Type B pancreatic cell (in vitro differentiated cells): ENCODE measurements around the gene DLL4. TPM values are rescaled to one million over a fixed set of nuclear protein-coding genes. Genes with fewer than 3 reads are reported as not detected.
A peak's percentile ranks its signal among the peaks of the same experiment; 100 is the strongest.

Experiments
- DNase-seq: peaks from one replicate; pipeline ENCODE4 v3.0.0; 2021; ENCODE audit warnings: mixed read lengths; ENCODE audit not compliant: unreplicated experiment; ENCODE audit errors: extremely low spot score
- H3K27ac Mint-ChIP-seq: 2 replicates; pipeline ENCODE4 v1.8.0; 2021; ENCODE audit warnings: mild to moderate bottlenecking, mixed read lengths
- H3K27me3 Mint-ChIP-seq: 2 replicates; pipeline ENCODE4 v1.8.0; 2021; ENCODE audit warnings: mixed read lengths
- H3K36me3 Mint-ChIP-seq: 2 replicates; pipeline ENCODE4 v1.8.0; 2021; ENCODE audit warnings: mixed read lengths
- H3K4me1 Mint-ChIP-seq: one replicate; pipeline ENCODE4 v1.8.0; 2021; ENCODE audit warnings: mixed read lengths; ENCODE audit not compliant: unreplicated experiment
- H3K4me3 Mint-ChIP-seq: 2 replicates; pipeline ENCODE4 v1.8.0; 2021; ENCODE audit warnings: mild to moderate bottlenecking, mixed read lengths
- H3K9me3 Mint-ChIP-seq: 2 replicates; pipeline ENCODE4 v1.8.0; 2021; ENCODE audit warnings: mixed read lengths
- CTCF ChIP-seq: fragments of 200-600 bp; sonication (generic); conservative IDR thresholded peaks from 2 replicates; pipeline ENCODE4 v1.5.0; 2021; ENCODE audit warnings: antibody characterized with exemption, mild to moderate bottlenecking
- total RNA-seq: library from RNA; stranded (reverse); gene quantifications from 2 replicates; pipeline ENCODE4 v1.2.1, GENCODE V29; 2021; ENCODE audit warnings: low replicate concordance

DLL4 gene
- total RNA-seq, 1 donor from 2014 or later: 2.9 TPM

GRCh38 chr15:40941528-40942336, 12.6 kb downstream of the DLL4 start:
- no peaks in the 10 kb centered on the region for H3K9me3 Mint-ChIP-seq
- H3K27ac Mint-ChIP-seq: peak overlapping the region; percentile 34
- peak overlapping the region; percentile 80 for H3K4me3 Mint-ChIP-seq
- peaks cover 16% of the 10 kb centered on the region for H3K4me1 Mint-ChIP-seq
- TF ChIP-seq CTCF: peak; percentile 79
- H3K27me3 Mint-ChIP-seq: peaks cover 3% of the 10 kb centered on the region
- no peaks in the 10 kb centered on the region for H3K36me3 Mint-ChIP-seq
- DNase-seq: no peak

- Mint-ChIP-seq H3K36me3 (no peaks in the 10 kb centered on the region), H3K4me3 (peak overlapping the region; percentile 80), H3K9me3 (no peaks in the 10 kb centered on the region), H3K4me1 (peaks cover 10% of the 10 kb centered on the region), H3K27me3 (peaks cover 3% of the 10 kb centered on the region), H3K27ac (peak overlapping the region; percentile 41)
- TF ChIP-seq CTCF: no peak
- DNase-seq: no peak
Observed at GRCh38 chr15:40942337-40942854, 13.3 kb downstream of the DLL4 start.

GRCh38 chr15:40942878-40943277, 13.7 kb downstream of the DLL4 start:
- DNase-seq: no peak
- H3K36me3 Mint-ChIP-seq: no peaks in the 10 kb centered on the region
- H3K4me3 Mint-ChIP-seq: peak overlapping the region; percentile 80
- H3K27me3 Mint-ChIP-seq: peaks cover 5% of the 10 kb centered on the region
- TF ChIP-seq CTCF: no peak
- no peaks in the 10 kb centered on the region for H3K9me3 Mint-ChIP-seq
- peaks cover 8% of the 10 kb centered on the region for H3K4me1 Mint-ChIP-seq
- H3K27ac Mint-ChIP-seq: peak overlapping the region; percentile 41

GRCh38 chr15:40943764-40944365, 14.7 kb downstream of the DLL4 start:
- TF ChIP-seq CTCF: no peak
- no peak for DNase-seq
- Mint-ChIP-seq H3K4me1 (peaks cover 5% of the 10 kb centered on the region), H3K27me3 (peaks cover 9% of the 10 kb centered on the region), H3K36me3 (no peaks in the 10 kb centered on the region), H3K27ac (no peak overlapping the region), H3K4me3 (peak overlapping the region; percentile 7), H3K9me3 (no peaks in the 10 kb centered on the region)

- Mint-ChIP-seq H3K4me1 (peaks cover 5% of the 10 kb centered on the region), H3K36me3 (no peaks in the 10 kb centered on the region), H3K27me3 (peaks cover 15% of the 10 kb centered on the region), H3K4me3 (no peak overlapping the region), H3K9me3 (no peaks in the 10 kb centered on the region), H3K27ac (no peak overlapping the region)
- TF ChIP-seq CTCF: no peak
- no peak for DNase-seq
Observed at GRCh38 chr15:40944510-40945296, 15.6 kb downstream of the DLL4 start.
